ENCODE measurements around the gene KIFC3. TPM values are rescaled to one million over a fixed set of nuclear protein-coding genes. Genes with fewer than 3 reads are reported as not detected.

Gene KIFC3
- total and polyA plus RNA-seq, 2 of the 13 experiments (the other 11 are each of a cell fraction or from before 2014, with no cell fraction given), result 42.1 to 45.3 TPM

DNA sequence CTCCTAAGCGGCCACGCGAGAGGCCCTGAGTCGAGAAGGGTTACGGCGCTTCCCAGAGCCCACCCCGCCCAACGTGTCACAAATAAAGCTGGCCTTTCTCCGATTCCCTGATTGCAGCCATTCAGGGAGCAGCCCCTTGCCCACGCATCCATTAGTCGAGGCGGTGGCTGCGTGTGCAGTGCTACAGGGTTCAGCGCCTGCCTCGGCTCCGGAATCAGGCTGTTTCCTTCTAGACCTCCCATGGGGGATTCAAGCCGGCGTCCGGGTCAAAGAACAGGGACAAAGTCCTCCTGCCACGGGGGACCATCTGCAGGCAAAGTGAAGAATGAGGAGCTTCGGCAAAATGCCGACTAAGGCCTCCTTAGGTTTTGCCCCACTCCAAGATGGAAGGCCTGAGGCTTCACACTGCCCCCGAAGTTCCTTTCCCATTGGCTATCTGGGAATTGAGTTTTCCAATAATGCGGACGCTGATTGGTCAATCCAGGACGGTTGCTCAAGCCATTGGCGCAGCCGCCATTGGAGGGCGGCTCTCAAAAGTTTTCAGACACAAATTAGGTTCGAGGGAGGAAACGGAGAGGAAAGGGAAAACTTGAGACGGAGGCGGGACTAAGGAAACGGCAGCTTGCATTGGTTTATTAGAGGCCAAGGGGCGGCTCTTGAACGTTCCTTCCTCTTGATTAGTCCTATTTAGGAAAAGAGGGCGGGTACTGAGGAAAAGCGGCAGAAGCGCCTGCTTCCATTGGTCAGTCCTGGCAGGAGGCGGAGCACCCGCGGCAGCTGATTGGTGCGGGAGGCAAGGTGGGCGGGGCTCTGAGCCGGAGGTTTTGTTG is 67.2 kb downstream of the KIFC3 start (continued):
- no peak for TF ChIP-seq U2AF2 (IDR thresholded peaks at IDR 0.05; ENCODE audit: low read depth, low read length)
- TF ChIP-seq SRY (CRISPR knock-in tag; IDR thresholded peaks at IDR 0.05), result peak; percentile 90
- TF ChIP-seq SUZ12 (IDR thresholded peaks at IDR 0.05; ENCODE audit: low read depth, low read length), result no peak
- peak; percentile 84 for TF ChIP-seq POLR2AphosphoS5 (IDR thresholded peaks at IDR 0.05; ENCODE audit: low read depth, low read length)
- peak; percentile 42; the same call in 1 of the 2 replicates for TF ChIP-seq TFE3 (CRISPR knock-in tag; IDR thresholded peaks at IDR 0.05)
- TF ChIP-seq, protein P1, sequence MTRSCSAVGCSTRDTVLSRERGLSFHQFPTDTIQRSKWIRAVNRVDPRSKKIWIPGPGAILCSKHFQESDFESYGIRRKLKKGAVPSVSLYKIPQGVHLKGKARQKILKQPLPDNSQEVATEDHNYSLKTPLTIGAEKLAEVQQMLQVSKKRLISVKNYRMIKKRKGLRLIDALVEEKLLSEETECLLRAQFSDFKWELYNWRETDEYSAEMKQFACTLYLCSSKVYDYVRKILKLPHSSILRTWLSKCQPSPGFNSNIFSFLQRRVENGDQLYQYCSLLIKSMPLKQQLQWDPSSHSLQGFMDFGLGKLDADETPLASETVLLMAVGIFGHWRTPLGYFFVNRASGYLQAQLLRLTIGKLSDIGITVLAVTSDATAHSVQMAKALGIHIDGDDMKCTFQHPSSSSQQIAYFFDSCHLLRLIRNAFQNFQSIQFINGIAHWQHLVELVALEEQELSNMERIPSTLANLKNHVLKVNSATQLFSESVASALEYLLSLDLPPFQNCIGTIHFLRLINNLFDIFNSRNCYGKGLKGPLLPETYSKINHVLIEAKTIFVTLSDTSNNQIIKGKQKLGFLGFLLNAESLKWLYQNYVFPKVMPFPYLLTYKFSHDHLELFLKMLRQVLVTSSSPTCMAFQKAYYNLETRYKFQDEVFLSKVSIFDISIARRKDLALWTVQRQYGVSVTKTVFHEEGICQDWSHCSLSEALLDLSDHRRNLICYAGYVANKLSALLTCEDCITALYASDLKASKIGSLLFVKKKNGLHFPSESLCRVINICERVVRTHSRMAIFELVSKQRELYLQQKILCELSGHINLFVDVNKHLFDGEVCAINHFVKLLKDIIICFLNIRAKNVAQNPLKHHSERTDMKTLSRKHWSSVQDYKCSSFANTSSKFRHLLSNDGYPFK (CRISPR knock-in tag; IDR thresholded peaks at IDR 0.05; ENCODE audit: borderline replicate concordance), result peak; percentile 99
- TF ChIP-seq NR2F1 (CRISPR knock-in tag; IDR thresholded peaks at IDR 0.05), result peak in 1 of 2 experiments; percentile 42; a peak in 1 of 4 replicates
- no peak for TF ChIP-seq TBL1XR1 (IDR thresholded peaks at IDR 0.05; ENCODE audit: borderline replicate concordance, low read length, partially characterized antibody)
- TF ChIP-seq ZMYM3 (CRISPR knock-in tag; IDR thresholded peaks at IDR 0.05), result 0 out of 2 replicates have a peak, but pooled peaks have one; percentile 4
- TF ChIP-seq AGO2 (optimal IDR thresholded peaks at IDR 0.05; ENCODE audit: low read depth, low read length), result peak; percentile 88
- peak; percentile 83 for TF ChIP-seq PHF20 (CRISPR knock-in tag; IDR thresholded peaks at IDR 0.05)
- TF ChIP-seq NR3C1 (CRISPR knock-in tag; IDR thresholded peaks at IDR 0.05), result 0 out of 2 replicates have a peak, but pooled peaks have one; percentile 4
- peak; percentile 87 for TF ChIP-seq ZNF619 (CRISPR knock-in tag; IDR thresholded peaks at IDR 0.05)
- TF ChIP-seq, protein P2, sequence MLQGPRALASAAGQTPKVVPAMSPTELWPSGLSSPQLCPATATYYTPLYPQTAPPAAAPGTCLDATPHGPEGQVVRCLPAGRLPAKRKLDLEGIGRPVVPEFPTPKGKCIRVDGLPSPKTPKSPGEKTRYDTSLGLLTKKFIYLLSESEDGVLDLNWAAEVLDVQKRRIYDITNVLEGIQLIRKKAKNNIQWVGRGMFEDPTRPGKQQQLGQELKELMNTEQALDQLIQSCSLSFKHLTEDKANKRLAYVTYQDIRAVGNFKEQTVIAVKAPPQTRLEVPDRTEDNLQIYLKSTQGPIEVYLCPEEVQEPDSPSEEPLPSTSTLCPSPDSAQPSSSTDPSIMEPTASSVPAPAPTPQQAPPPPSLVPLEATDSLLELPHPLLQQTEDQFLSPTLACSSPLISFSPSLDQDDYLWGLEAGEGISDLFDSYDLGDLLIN (CRISPR knock-in tag; IDR thresholded peaks at IDR 0.05; ENCODE audit: borderline replicate concordance), result no peak; the same call in 1 of the 2 replicates
- TF ChIP-seq GABPB1 (CRISPR knock-in tag; IDR thresholded peaks at IDR 0.05), result peak; percentile 84; the same call in 1 of the 2 replicates
- TF ChIP-seq SAP130 (CRISPR knock-in tag; IDR thresholded peaks at IDR 0.05; ENCODE audit: low read depth), result peak; percentile 25; the same call in 1 of the 2 replicates
- TF ChIP-seq ZNF280B (CRISPR knock-in tag; IDR thresholded peaks at IDR 0.05; ENCODE audit: borderline replicate concordance), result peak; percentile 9; the same call in 1 of the 2 replicates
- 0 out of 2 replicates have a peak, but pooled peaks have one; percentile 24 for TF ChIP-seq ELF3 (CRISPR knock-in tag; IDR thresholded peaks at IDR 0.05)
- no peak; the same call in 1 of the 2 replicates for TF ChIP-seq ZNF710 (CRISPR knock-in tag; IDR thresholded peaks at IDR 0.05; ENCODE audit: borderline replicate concordance)

All from HepG2 (cell line).